ENCODE results near the gene IGF2BP2. TPM values are rescaled to one million over a fixed set of nuclear protein-coding genes. Genes with fewer than 3 reads are reported as not detected.

IGF2BP2 gene
- 88.2 and 126 TPM in 2 replicates for total RNA-seq (2012; rRNA removed)
- 20.3 and 23.4 TPM in 2 replicates for polyA plus RNA-seq (2012; rRNA removed)
- polyA plus RNA-seq (2012; cell fraction: cytosol; rRNA removed) = 9.7 and 14.1 TPM in 2 replicates
- 15.6 and 47.0 TPM in 2 replicates for polyA plus RNA-seq (2012; cell fraction: nucleus; rRNA removed; ENCODE audit: low replicate concordance)
- Bru-seq, nascent RNA = percentile 98 among the genes with signal in this experiment
- BruChase-seq, experiment 1, labeled RNA remaining after a 6-hour chase = percentile 98 among the genes with signal in this experiment
- percentile 96 among the genes with signal in this experiment for BruChase-seq, experiment 2, labeled RNA remaining after a 2-hour chase
- long read RNA-seq, transcript IGF2BP2-201 (15 exons, 3,291 nt) = major isoform, 10 of 61 reads
- long read RNA-seq, transcript IGF2BP2-202 (16 exons, 3,688 nt) = minor isoform, 6 of 61 reads
- long read RNA-seq, partial matches to known transcripts = 35 of 61 reads
- long read RNA-seq, other reads (novel, unspliced or antisense) = 9 of 61 reads

GRCh38 chr3:185825006-185825638 lies at the start of gene IGF2BP2:
IGF2BP2 (minus strand) TSS chr3:185825042; CDS start chr3:185824960, 82 bp downstream.
- peaks cover 20 to 25% of the 10 kb centered on the region in 2 experiments for H3K79me1 ChIP-seq (ENCODE audit: low read depth in 1 of 2, low read length in 2 of 2)
- H3K27me3 ChIP-seq (ENCODE audit: control insufficient read depth, insufficient read depth, low read length) = no peaks in the 10 kb centered on the region
- H4K8ac ChIP-seq (ENCODE audit: low read depth in 2 of 2, low read length in 2 of 2) = peak within 1 kb of the TSS; percentile 49 to 84; a peak in 3 of 4 replicates
- CTCF ChIA-PET = no interaction called here
- H3K36me3 ChIP-seq (ENCODE audit: control insufficient read depth, insufficient read depth, low read length) = 0 out of 2 replicates have a peak, but pooled peaks cover 3% of the 10 kb centered on the region
- H3K4me3 ChIP-seq (ENCODE audit: insufficient read depth, low read depth, low read length) = peak within 1 kb of the TSS; percentile 88
- peaks cover 19% of the 10 kb centered on the region; the same call in 1 of the 2 replicates for H4K20me1 ChIP-seq (ENCODE audit: insufficient read depth, low read length)
- in situ Hi-C loops (cut with MboI; ENCODE audit: low sequenced_read_pairs) (no loop called here), dilution Hi-C loops (cut with HindIII; ENCODE audit: low sequenced_read_pairs, unreplicated experiment) (no loop called here), intact Hi-C loops (cut with micrococcal nuclease) (loop anchor here (2.0 kb wide), 1 partner anchor 82 kb away; no protein-coding TSS in a partner anchor)
- H2BK20ac ChIP-seq (ENCODE audit: low read depth, low read length) = no peak within 1 kb of the TSS; the same call in 1 of the 2 replicates
- H3K9ac ChIP-seq (ENCODE audit: low read depth, low read length) = peak within 1 kb of the TSS; percentile 99
- POLR2A ChIA-PET (ENCODE audit: unreplicated experiment) = interaction anchor here (0.6 to 0.7 kb wide), 2 partner anchors 30 to 80 kb away, joined by 3 read pairs; no protein-coding TSS in a partner anchor
- H3K23ac ChIP-seq (ENCODE audit: low read depth, low read length) = peak within 1 kb of the TSS; percentile 98
- no peaks in the 10 kb centered on the region for H3K9me3 ChIP-seq (ENCODE audit: control insufficient read depth, insufficient read depth, low read length)
- BruUV-seq (replicated peaks) = no TSS peak
- peak; percentile 80 for DNase-seq
- peak within 1 kb of the TSS; percentile 96 for H4K5ac ChIP-seq (ENCODE audit: low read depth, low read length)
- peak within 1 kb of the TSS; percentile 81 for H3K56ac ChIP-seq (ENCODE audit: extremely low read depth, insufficient read depth, low read length)
- H3K14ac ChIP-seq (replicated peaks; ENCODE audit: low read depth, low read length) = peak within 1 kb of the TSS; percentile 91
- H3K18ac ChIP-seq (ENCODE audit: low read depth, low read length) = peak within 1 kb of the TSS; percentile 86
- H3K4ac ChIP-seq (ENCODE audit: low read depth, low read length) = peak within 1 kb of the TSS; percentile 84
- peak within 1 kb of the TSS; percentile 72; the same call in 1 of the 3 replicates for H2BK15ac ChIP-seq (ENCODE audit: low read depth, low read length)
- peak within 1 kb of the TSS; percentile 91 for H4K91ac ChIP-seq (ENCODE audit: insufficient read depth, low read depth, low read length)
- peak within 1 kb of the TSS; percentile 87 for H3K4me2 ChIP-seq (ENCODE audit: low read depth, low read length)
- H2AK5ac ChIP-seq (ENCODE audit: low read depth, low read length) = peak within 1 kb of the TSS; percentile 95
- peak within 1 kb of the TSS; percentile 100 for H3K27ac ChIP-seq (ENCODE audit: insufficient read depth, low read length)
- peak; percentile 82 for ATAC-seq (ENCODE audit: low read depth)
- peak within 1 kb of the TSS; percentile 56 for H2BK120ac ChIP-seq (ENCODE audit: low read depth, low read length)
- H3K9me1 ChIP-seq (ENCODE audit: insufficient read depth, low read length) = peaks cover 3% of the 10 kb centered on the region; the same call in 1 of the 2 replicates
- peak within 1 kb of the TSS; percentile 96 for H2BK5ac ChIP-seq (ENCODE audit: low read depth, low read length, poor library complexity, severe bottlenecking)
- peak within 1 kb of the TSS; percentile 99 for H2AK9ac ChIP-seq (replicated peaks; ENCODE audit: low read depth, low read length, poor library complexity)
- H3K4me1 ChIP-seq (ENCODE audit: control insufficient read depth, insufficient read depth, low read length) = peaks cover 4% of the 10 kb centered on the region; the same call in 1 of the 2 replicates
- H2AFZ ChIP-seq (replicated peaks; ENCODE audit: low read length, poor library complexity) = peak within 1 kb of the TSS; percentile 96
- WGBS, 2 experiments (ENCODE audit: extremely low coverage in 2 of 2, insufficient read length in 1 of 2) = 2% methylated on average over 10 of the region's 96 CpGs; no CpG with 5 or more reads in 1 of the 2 experiments
- TF ChIP-seq FOS (IDR thresholded peaks at IDR 0.05; ENCODE audit: low read depth, low read length) (no peak), MXI1 (IDR thresholded peaks at IDR 0.05; ENCODE audit: borderline replicate concordance, low read depth, low read length) (peak; percentile 73; the same call in 1 of the 2 replicates), MAFK (IDR thresholded peaks at IDR 0.05; ENCODE audit: low read depth, low read length) (no peak), CEBPB (IDR thresholded peaks at IDR 0.05; ENCODE audit: low read depth, low read length) (no peak), RCOR1 (IDR thresholded peaks at IDR 0.05; ENCODE audit: insufficient replicate concordance, low read length) (no peak), RFX5 (IDR thresholded peaks at IDR 0.05; ENCODE audit: low read depth, low read length) (no peak), SMC3 (IDR thresholded peaks at IDR 0.05; ENCODE audit: low read depth, low read length) (no peak), BHLHE40 (IDR thresholded peaks at IDR 0.05; ENCODE audit: low read depth, low read length) (no peak), NFE2L2 (IDR thresholded peaks at IDR 0.05; ENCODE audit: low read depth, low read length) (no peak), RAD21 (IDR thresholded peaks at IDR 0.05; ENCODE audit: low read length) (peak; percentile 27), ELK1 (IDR thresholded peaks at IDR 0.05; ENCODE audit: borderline replicate concordance, low read depth, low read length) (no peak), POLR2A (IDR thresholded peaks at IDR 0.05; ENCODE audit: low read depth, low read length) (peak; percentile 82), MAZ (IDR thresholded peaks at IDR 0.05; ENCODE audit: borderline replicate concordance, low read depth, low read length) (0 out of 2 replicates have a peak, but pooled peaks have one; percentile 58), USF2 (IDR thresholded peaks at IDR 0.05; ENCODE audit: low read depth, low read length) (no peak)
